Measurements from ENCODE around the gene SEPTIN7. TPM values are rescaled to one million over a fixed set of nuclear protein-coding genes. Genes with fewer than 3 reads are reported as not detected.

SEPTIN7 gene
- total and polyA plus RNA-seq, 9 of the 15 experiments (the other 6 are each of a cell fraction or from before 2014, with no cell fraction given), result 95.0 to 268 (median 163) TPM

DNA sequence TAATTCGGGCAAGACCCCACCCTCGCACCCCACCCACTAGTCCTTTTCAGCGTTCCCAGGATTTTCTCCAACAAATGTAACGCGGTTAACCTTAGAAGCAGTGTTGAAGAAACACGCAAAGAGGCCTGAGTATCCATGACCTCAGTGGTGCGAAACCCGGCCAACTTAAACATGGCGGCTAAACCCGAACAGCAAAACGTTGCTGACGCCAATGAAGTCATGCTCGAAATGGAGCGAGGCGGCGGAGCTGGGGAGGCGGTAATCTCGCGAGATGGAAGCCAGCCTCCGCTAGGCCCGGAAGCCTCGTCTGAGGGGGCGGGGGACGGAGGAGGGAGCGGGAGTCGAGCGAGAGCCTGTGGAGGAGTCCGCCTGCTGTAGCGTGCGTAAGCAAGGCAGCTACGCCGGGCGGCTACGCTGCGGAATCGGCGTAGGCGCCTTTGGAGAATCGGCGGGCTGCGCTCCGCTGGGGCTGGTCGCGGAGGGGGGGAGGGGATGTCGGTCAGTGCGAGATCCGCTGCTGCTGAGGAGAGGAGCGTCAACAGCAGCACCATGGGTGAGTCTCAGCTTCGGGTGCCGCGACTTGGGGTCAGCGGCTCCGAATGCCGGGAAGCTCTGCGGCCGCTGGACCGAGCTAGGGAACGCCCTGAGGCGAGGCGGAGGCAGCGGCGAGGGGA is at the start of gene SEPTIN7 (continued):
- TF ChIP-seq, protein P1, sequence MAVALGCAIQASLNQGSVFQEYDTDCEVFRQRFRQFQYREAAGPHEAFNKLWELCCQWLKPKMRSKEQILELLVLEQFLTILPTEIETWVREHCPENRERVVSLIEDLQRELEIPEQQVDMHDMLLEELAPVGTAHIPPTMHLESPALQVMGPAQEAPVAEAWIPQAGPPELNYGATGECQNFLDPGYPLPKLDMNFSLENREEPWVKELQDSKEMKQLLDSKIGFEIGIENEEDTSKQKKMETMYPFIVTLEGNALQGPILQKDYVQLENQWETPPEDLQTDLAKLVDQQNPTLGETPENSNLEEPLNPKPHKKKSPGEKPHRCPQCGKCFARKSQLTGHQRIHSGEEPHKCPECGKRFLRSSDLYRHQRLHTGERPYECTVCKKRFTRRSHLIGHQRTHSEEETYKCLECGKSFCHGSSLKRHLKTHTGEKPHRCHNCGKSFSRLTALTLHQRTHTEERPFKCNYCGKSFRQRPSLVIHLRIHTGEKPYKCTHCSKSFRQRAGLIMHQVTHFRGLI (CRISPR knock-in tag; IDR thresholded peaks at IDR 0.05), result no peak
- TF ChIP-seq, protein P2, sequence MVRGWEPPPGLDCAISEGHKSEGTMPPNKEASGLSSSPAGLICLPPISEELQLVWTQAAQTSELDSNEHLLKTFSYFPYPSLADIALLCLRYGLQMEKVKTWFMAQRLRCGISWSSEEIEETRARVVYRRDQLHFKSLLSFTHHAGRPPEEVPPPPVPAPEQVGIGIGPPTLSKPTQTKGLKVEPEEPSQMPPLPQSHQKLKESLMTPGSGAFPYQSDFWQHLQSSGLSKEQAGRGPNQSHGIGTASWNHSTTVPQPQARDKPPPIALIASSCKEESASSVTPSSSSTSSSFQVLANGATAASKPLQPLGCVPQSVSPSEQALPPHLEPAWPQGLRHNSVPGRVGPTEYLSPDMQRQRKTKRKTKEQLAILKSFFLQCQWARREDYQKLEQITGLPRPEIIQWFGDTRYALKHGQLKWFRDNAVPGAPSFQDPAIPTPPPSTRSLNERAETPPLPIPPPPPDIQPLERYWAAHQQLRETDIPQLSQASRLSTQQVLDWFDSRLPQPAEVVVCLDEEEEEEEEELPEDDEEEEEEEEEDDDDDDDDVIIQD (CRISPR knock-in tag; IDR thresholded peaks at IDR 0.05), result no peak
- TF ChIP-seq NCOR1 (IDR thresholded peaks at IDR 0.05), result no peak; the same call in 1 of the 2 replicates
- TF ChIP-seq CHD2 (IDR thresholded peaks at IDR 0.05; ENCODE audit: low read depth, low read length), result peak; percentile 98
- TF ChIP-seq STAG1 (CRISPR knock-in tag; IDR thresholded peaks at IDR 0.05; ENCODE audit: borderline replicate concordance), result no peak
- TF ChIP-seq NFIC (IDR thresholded peaks at IDR 0.05), result no peak
- TF ChIP-seq PYGO2 (tag; IDR thresholded peaks at IDR 0.05), result no peak
- TF ChIP-seq, protein P3, sequence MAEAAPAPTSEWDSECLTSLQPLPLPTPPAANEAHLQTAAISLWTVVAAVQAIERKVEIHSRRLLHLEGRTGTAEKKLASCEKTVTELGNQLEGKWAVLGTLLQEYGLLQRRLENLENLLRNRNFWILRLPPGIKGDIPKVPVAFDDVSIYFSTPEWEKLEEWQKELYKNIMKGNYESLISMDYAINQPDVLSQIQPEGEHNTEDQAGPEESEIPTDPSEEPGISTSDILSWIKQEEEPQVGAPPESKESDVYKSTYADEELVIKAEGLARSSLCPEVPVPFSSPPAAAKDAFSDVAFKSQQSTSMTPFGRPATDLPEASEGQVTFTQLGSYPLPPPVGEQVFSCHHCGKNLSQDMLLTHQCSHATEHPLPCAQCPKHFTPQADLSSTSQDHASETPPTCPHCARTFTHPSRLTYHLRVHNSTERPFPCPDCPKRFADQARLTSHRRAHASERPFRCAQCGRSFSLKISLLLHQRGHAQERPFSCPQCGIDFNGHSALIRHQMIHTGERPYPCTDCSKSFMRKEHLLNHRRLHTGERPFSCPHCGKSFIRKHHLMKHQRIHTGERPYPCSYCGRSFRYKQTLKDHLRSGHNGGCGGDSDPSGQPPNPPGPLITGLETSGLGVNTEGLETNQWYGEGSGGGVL (CRISPR knock-in tag; IDR thresholded peaks at IDR 0.05), result peak; percentile 71; the same call in 1 of the 2 replicates
- peak; percentile 12; the same call in 1 of the 2 replicates for TF ChIP-seq JUN (IDR thresholded peaks at IDR 0.05; ENCODE audit: borderline replicate concordance, low read depth, low read length)
- TF ChIP-seq JUN (CRISPR knock-in tag; IDR thresholded peaks at IDR 0.05; ENCODE audit: borderline replicate concordance), result no peak
- no peak for TF ChIP-seq ARID2 (IDR thresholded peaks at IDR 0.05)
- TF ChIP-seq KDM4B (IDR thresholded peaks at IDR 0.05; ENCODE audit: borderline replicate concordance in 2 of 2, low read depth in 1 of 2), result 0 out of 4 replicates have a peak, but pooled peaks of 1 of the 2 experiments have one; percentile 47
- TF ChIP-seq MXI1 (IDR thresholded peaks at IDR 0.05; ENCODE audit: low read depth, low read length), result peak; percentile 42; the same call in 1 of the 2 replicates
- TF ChIP-seq, protein P4, sequence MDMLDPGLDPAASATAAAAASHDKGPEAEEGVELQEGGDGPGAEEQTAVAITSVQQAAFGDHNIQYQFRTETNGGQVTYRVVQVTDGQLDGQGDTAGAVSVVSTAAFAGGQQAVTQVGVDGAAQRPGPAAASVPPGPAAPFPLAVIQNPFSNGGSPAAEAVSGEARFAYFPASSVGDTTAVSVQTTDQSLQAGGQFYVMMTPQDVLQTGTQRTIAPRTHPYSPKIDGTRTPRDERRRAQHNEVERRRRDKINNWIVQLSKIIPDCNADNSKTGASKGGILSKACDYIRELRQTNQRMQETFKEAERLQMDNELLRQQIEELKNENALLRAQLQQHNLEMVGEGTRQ (CRISPR knock-in tag; IDR thresholded peaks at IDR 0.05), result no peak
- TF ChIP-seq HDAC2 (IDR thresholded peaks at IDR 0.05), result no peak
- TF ChIP-seq SMC3 (conservative IDR thresholded peaks at IDR 0.05; ENCODE audit: insufficient read depth, low read depth, low read length), result no peak; the same call in 1 of the 2 replicates
- TF ChIP-seq YBX1 (IDR thresholded peaks at IDR 0.05), result no peak
- no peak for TF ChIP-seq NR2F6 (CRISPR knock-in tag; IDR thresholded peaks at IDR 0.05)
- no peak for TF ChIP-seq CAMTA2 (CRISPR knock-in tag; conservative IDR thresholded peaks at IDR 0.05)
- no peak for TF ChIP-seq KLF1 (tag; IDR thresholded peaks at IDR 0.05)
- TF ChIP-seq, protein P5, sequence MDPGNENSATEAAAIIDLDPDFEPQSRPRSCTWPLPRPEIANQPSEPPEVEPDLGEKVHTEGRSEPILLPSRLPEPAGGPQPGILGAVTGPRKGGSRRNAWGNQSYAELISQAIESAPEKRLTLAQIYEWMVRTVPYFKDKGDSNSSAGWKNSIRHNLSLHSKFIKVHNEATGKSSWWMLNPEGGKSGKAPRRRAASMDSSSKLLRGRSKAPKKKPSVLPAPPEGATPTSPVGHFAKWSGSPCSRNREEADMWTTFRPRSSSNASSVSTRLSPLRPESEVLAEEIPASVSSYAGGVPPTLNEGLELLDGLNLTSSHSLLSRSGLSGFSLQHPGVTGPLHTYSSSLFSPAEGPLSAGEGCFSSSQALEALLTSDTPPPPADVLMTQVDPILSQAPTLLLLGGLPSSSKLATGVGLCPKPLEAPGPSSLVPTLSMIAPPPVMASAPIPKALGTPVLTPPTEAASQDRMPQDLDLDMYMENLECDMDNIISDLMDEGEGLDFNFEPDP (CRISPR knock-in tag; IDR thresholded peaks at IDR 0.05), result no peak
- TF ChIP-seq ZNF354B (CRISPR knock-in tag; IDR thresholded peaks at IDR 0.05), result no peak
- TF ChIP-seq GABPB2 (CRISPR knock-in tag; conservative IDR thresholded peaks at IDR 0.05), result no peak

Data from K562 (cell line).